Upper lobe of left lung (tissue), 4 donors: ENCODE results near the gene DCLK1.

ENCODE experiments used
- EP300 ChIP-seq, 4 donors: sonication (generic); formaldehyde crosslinking; IDR thresholded peaks; one replicate each; pipeline ENCODE4 v1.5.1; 2017; ENCODE audit warnings: antibody characterized with exemption in 4 of 4, control low read depth in 2 of 4
- POLR2A ChIP-seq, 4 donors: fragments of 450-650 bp; IDR thresholded peaks; one replicate each; pipeline ENCODE4 v1.5.1; 2016 to 2017; ENCODE audit warnings: antibody characterized with exemption in 4 of 4, mild to moderate bottlenecking in 2 of 4
- POLR2AphosphoS5 ChIP-seq, 2 donors: sonication (generic); formaldehyde crosslinking; IDR thresholded peaks; one replicate each; pipeline ENCODE4 v1.5.1; 2017; ENCODE audit warnings: antibody characterized with exemption in 2 of 2
- TF ChIP-seq, protein P1 (sequence below), 6 experiments: fragments of 450-650 bp in 4 of 6; fragments of 200-600 bp in 2 of 6; sonication (generic) in 2 of 6; IDR thresholded peaks; one replicate each; pipeline ENCODE4 v1.5.1; 2016 to 2019; ENCODE audit warnings: antibody characterized with exemption in 6 of 6

DNA sequence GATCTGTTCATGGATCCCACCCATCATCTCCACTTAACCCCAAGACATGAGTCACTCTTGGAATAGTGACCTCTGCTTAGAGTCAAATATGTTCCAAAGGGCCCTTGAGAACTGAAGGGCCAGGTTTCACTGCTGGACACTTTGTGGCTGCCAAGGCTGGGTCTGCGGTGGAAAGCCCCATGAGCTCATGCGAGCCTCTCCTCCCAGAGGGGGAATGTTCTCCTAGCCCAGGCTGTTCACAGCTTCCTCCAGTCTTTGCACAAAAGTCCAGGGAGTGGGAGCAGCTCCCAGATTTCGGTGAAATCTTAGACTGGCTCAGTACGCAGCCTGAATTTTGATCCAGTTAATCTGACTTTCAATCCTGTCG is 732 bp upstream of the DCLK1 start:
- TF ChIP-seq, protein P1, sequence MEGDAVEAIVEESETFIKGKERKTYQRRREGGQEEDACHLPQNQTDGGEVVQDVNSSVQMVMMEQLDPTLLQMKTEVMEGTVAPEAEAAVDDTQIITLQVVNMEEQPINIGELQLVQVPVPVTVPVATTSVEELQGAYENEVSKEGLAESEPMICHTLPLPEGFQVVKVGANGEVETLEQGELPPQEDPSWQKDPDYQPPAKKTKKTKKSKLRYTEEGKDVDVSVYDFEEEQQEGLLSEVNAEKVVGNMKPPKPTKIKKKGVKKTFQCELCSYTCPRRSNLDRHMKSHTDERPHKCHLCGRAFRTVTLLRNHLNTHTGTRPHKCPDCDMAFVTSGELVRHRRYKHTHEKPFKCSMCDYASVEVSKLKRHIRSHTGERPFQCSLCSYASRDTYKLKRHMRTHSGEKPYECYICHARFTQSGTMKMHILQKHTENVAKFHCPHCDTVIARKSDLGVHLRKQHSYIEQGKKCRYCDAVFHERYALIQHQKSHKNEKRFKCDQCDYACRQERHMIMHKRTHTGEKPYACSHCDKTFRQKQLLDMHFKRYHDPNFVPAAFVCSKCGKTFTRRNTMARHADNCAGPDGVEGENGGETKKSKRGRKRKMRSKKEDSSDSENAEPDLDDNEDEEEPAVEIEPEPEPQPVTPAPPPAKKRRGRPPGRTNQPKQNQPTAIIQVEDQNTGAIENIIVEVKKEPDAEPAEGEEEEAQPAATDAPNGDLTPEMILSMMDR (IDR thresholded peaks at IDR 0.05) = no peak
- TF ChIP-seq POLR2AphosphoS5 (IDR thresholded peaks at IDR 0.05) (peak in 1 of 2 donors; percentile 57), POLR2A (IDR thresholded peaks at IDR 0.05) (no peak), EP300 (IDR thresholded peaks at IDR 0.05) (peak in 1 of 4 donors; percentile 78)
